Thoracic aorta (tissue), 2 donors: ENCODE measurements around the gene GALNT7. TPM values are rescaled to one million over a fixed set of nuclear protein-coding genes. Genes with fewer than 3 reads are reported as not detected.

Experiments
- ATAC-seq: fragments of 150-250 bp; one replicate; pipeline ENCODE4 v1.8.0; 2017; ENCODE audit warnings: low read depth; ENCODE audit not compliant: insufficient number of reproducible peaks, low FRiP score
- DNase-seq: peaks from one replicate; pipeline ENCODE4 v3.0.0-alpha.2; 2020; ENCODE audit warnings: low spot score
- H3K27ac ChIP-seq, 2 donors: fragments of 200-600 bp; sonication (generic); 1 replicate in 1 of 2; 2 replicates in 1 of 2; pipeline ENCODE4 v1.5.1; 2016; ENCODE audit warnings: mild to moderate bottlenecking in 2 of 2, moderate library complexity in 2 of 2
- H3K27me3 ChIP-seq: fragments of 200-600 bp; sonication (generic); replicated peaks from 2 replicates; pipeline ENCODE4 v1.6.0; 2016; ENCODE audit warnings: mild to moderate bottlenecking; ENCODE audit not compliant: insufficient read depth
- H3K36me3 ChIP-seq: fragments of 200-600 bp; sonication (generic); one replicate; pipeline ENCODE4 v1.5.1; 2016
- H3K4me1 ChIP-seq, 2 donors: fragments of 200-600 bp; sonication (generic); 1 replicate in 1 of 2; 2 replicates in 1 of 2; pipeline versions ENCODE4 v1.5.1 to v1.6.0; 2016; ENCODE audit warnings: low read depth in 2 of 2, mild to moderate bottlenecking in 1 of 2; ENCODE audit not compliant: control insufficient read depth in 1 of 2
- H3K4me3 ChIP-seq: fragments of 200-600 bp; sonication (generic); 2 replicates; pipeline ENCODE4 v1.5.1; 2016; ENCODE audit warnings: mild to moderate bottlenecking
- H3K9me3 ChIP-seq: fragments of 200-600 bp; sonication (generic); 2 replicates; pipeline ENCODE4 v1.5.1; 2016
- CTCF ChIP-seq: fragments of 200-600 bp; sonication (generic); IDR thresholded peaks from one replicate; pipeline ENCODE4 v1.5.1; 2019; ENCODE audit warnings: antibody characterized with exemption
- total RNA-seq, 2 donors: library from RNA; depleted of rRNA; stranded (reverse); fragments of >200 nt; gene quantifications; one replicate each; pipeline versions ENCODE4 v1.1.0 to v1.2.3, GENCODE V29; 2016

GALNT7 gene
- total RNA-seq, 2 donors from 2014 or later = 12.7 to 23.1 TPM

- Histone ChIP-seq H3K27me3 (no peaks in the 10 kb centered on the region), H3K27ac (no peak overlapping the region), H3K9me3 (no peaks in the 10 kb centered on the region), H3K36me3 (no peaks in the 10 kb centered on the region), H3K4me1 (peaks cover 22 to 42% of the 10 kb centered on the region in 2 donors), H3K4me3 (no peak overlapping the region)
- ATAC-seq = no peak
- no peak for DNase-seq
- TF ChIP-seq CTCF = no peak
Observed at GRCh38 chr4:173185847-173186510, 17.4 kb downstream of the GALNT7 start.

DNA sequence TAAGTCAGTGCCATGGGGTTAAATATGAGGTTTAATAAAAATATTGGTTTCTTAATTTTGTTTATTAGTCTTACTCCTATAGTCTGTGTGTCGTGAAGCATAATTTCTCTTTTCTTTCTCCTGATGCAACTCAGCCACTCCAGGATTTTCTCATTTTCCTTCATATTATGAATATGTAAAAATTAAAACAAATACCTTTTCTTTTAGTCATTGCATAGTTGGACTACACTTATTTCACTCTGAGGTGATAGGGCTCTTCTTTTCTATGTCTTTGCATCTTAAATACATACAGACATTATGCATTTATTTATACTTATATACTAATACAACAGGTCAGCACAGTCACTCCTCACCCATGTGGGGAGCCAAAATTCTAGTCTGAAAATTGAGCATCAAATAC lies 19.1 kb downstream of the GALNT7 start:
- ATAC-seq = no peak
- no peaks in the 10 kb centered on the region for H3K27me3 ChIP-seq

DNA sequence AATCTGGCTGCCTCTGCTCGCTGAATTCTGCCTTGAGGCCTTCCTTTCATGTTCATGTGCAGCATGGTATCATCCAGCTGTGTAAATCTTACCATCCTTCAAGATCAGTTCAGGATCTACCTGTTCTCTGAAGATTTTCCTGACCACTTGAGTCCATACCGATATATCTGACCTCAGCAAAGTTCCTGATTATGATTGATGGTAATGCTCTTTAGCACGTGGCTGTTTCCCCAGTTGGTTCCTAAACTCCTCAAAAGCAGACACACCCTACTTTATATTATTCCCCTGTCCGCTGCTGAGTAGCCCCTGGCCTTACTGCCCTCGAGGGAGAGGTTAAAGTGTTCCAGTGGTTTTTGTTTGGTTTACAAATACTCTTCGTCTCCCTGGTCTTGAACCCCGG lies 20.0 kb downstream of the GALNT7 start:
- ATAC-seq (no peak), DNase-seq (no peak)
- no peak for TF ChIP-seq CTCF
- Histone ChIP-seq H3K4me3 (no peak overlapping the region), H3K9me3 (no peaks in the 10 kb centered on the region), H3K4me1 (peaks cover 15 to 28% of the 10 kb centered on the region in 2 donors), H3K36me3 (no peaks in the 10 kb centered on the region), H3K27me3 (no peaks in the 10 kb centered on the region), H3K27ac (no peak overlapping the region)

More for the DNA sequence above, 19.1 kb downstream of the GALNT7 start:
- no peak overlapping the region for H3K4me3 ChIP-seq
- DNase-seq = no peak
- H3K4me1 ChIP-seq = peaks cover 18 to 37% of the 10 kb centered on the region in 2 donors
- no peaks in the 10 kb centered on the region for H3K9me3 ChIP-seq
- no peak for TF ChIP-seq CTCF
- H3K27ac ChIP-seq = no peak overlapping the region
- H3K36me3 ChIP-seq = no peaks in the 10 kb centered on the region

- no peak for ATAC-seq
- DNase-seq = no peak
- TF ChIP-seq CTCF = no peak
Observed at GRCh38 chr4:173189117-173189693, 20.6 kb downstream of the GALNT7 start.

GRCh38 chr4:173191623-173192041 lies 23.0 kb downstream of the GALNT7 start:
- DNase-seq (no peak), ATAC-seq (no peak)
- Histone ChIP-seq H3K4me1 (peaks cover 3 to 32% of the 10 kb centered on the region in 2 donors), H3K27ac (no peak overlapping the region), H3K9me3 (no peaks in the 10 kb centered on the region), H3K36me3 (no peaks in the 10 kb centered on the region), H3K27me3 (no peaks in the 10 kb centered on the region), H3K4me3 (no peak overlapping the region)
- no peak for TF ChIP-seq CTCF

More at GRCh38 chr4:173189117-173189693, 20.6 kb downstream of the GALNT7 start:
- no peaks in the 10 kb centered on the region for H3K36me3 ChIP-seq
- H3K9me3 ChIP-seq = no peaks in the 10 kb centered on the region
- no peaks in the 10 kb centered on the region for H3K27me3 ChIP-seq
- H3K4me1 ChIP-seq = peaks cover 15 to 28% of the 10 kb centered on the region in 2 donors
- no peak overlapping the region for H3K27ac ChIP-seq
- H3K4me3 ChIP-seq = no peak overlapping the region
